HEK293 (cell line): ENCODE data around the gene OPN4.

Experiments
- CTCF ChIP-seq: fragments of 450-650 bp; formaldehyde crosslinking; IDR thresholded peaks from 2 replicates; pipeline ENCODE4 v1.5.1; 2016; ENCODE audit warnings: missing biosample characterization, missing genetic modification characterization
- KLF8 ChIP-seq: fragments of 450-650 bp; formaldehyde crosslinking; IDR thresholded peaks from 2 replicates; pipeline ENCODE4 v1.5.1; 2016; ENCODE audit warnings: missing biosample characterization, missing genetic modification characterization
- SETDB1 ChIP-seq: IDR thresholded peaks from one replicate; pipeline ENCODE4 v1.6.1; 2017; ENCODE audit warnings: mild to moderate bottlenecking, low read length, moderate library complexity, mixed read lengths; ENCODE audit not compliant: insufficient read length
- YY1 ChIP-seq: fragments of 450-650 bp; formaldehyde crosslinking; IDR thresholded peaks from 2 replicates; pipeline ENCODE4 v1.5.1; 2018; ENCODE audit warnings: missing biosample characterization, missing genetic modification characterization
- ZBTB11 ChIP-seq: fragments of 450-650 bp; formaldehyde crosslinking; conservative IDR thresholded peaks from 2 replicates; pipeline ENCODE4 v1.5.1; 2016; ENCODE audit warnings: low read depth, missing biosample characterization, missing genetic modification characterization
- ZBTB49 ChIP-seq: fragments of 450-650 bp; formaldehyde crosslinking; IDR thresholded peaks from 2 replicates; pipeline ENCODE4 v1.5.1; 2016; ENCODE audit warnings: missing biosample characterization, missing genetic modification characterization, low read depth
- ZNF184 ChIP-seq: fragments of 450-650 bp; IDR thresholded peaks from 2 replicates; pipeline ENCODE4 v1.5.1; 2018; ENCODE audit warnings: missing biosample characterization, mild to moderate bottlenecking, missing genetic modification characterization
- ZNF302 ChIP-seq: fragments of 450-650 bp; formaldehyde crosslinking; IDR thresholded peaks from 2 replicates; pipeline ENCODE4 v1.5.1; 2016; ENCODE audit warnings: missing biosample characterization, missing genetic modification characterization, low read depth
- ZNF335 ChIP-seq: fragments of 450-650 bp; formaldehyde crosslinking; conservative IDR thresholded peaks from 2 replicates; pipeline ENCODE4 v1.5.1; 2016; ENCODE audit warnings: missing biosample characterization, missing genetic modification characterization
- ZNF37A ChIP-seq: fragments of 450-650 bp; IDR thresholded peaks from 2 replicates; pipeline ENCODE4 v1.5.1; 2018; ENCODE audit warnings: missing biosample characterization, missing genetic modification characterization
- ZNF501 ChIP-seq: fragments of 450-650 bp; formaldehyde crosslinking; IDR thresholded peaks from 2 replicates; pipeline ENCODE4 v1.5.1; 2016; ENCODE audit warnings: missing biosample characterization, missing genetic modification characterization
- ZNF610 ChIP-seq: fragments of 450-650 bp; formaldehyde crosslinking; IDR thresholded peaks from 2 replicates; pipeline ENCODE4 v1.5.1; 2016; ENCODE audit warnings: missing biosample characterization, missing genetic modification characterization, borderline replicate concordance
- ZSCAN18 ChIP-seq: fragments of 450-650 bp; formaldehyde crosslinking; IDR thresholded peaks from 2 replicates; pipeline ENCODE4 v1.5.1; 2016; ENCODE audit warnings: missing biosample characterization, missing genetic modification characterization
- TF ChIP-seq, protein P1 (sequence below): fragments of 450-650 bp; formaldehyde crosslinking; IDR thresholded peaks from 2 replicates; pipeline ENCODE4 v1.5.1; 2016; ENCODE audit warnings: missing biosample characterization, missing genetic modification characterization

DNA sequence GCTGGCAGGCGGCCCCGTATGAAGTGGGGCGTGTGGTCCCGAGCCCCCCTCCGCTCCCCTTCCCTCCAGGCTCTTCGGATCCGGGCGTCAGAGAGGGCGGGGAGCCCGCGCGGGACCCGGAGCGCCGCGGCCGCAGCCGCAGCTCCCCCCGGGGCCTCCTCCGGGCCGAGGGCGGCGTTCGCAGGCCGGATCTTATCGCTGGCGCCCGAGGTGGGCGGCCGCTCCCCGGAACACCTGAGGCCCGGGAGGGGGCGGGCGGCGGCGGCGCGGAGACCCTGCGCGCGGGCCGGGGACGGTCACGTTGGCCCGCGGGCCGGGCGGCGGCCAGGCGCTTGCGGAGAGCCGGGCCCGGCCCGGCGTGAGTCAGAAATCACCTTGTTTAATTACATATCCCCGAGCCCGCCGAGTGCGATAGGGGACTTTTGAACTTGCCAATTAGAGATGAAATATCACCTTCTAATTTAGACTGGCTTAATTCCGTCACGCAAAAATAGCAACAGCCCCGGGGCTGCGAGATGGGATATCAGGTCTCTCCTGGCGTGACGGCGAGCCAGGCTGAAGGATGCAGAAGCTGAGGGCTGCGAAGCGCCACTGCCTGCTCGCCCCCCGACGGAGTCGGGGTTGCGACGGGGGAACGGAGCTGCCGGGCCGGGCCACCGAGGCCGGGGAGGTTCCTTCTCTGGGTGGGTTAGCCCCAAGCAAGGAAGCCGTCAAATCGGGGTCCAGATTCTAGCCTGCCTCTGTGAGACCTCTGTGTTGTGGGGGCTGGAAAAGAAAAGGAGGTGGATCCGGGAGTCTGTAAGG is 57.4 kb downstream of the OPN4 start:
- TF ChIP-seq, protein P1, sequence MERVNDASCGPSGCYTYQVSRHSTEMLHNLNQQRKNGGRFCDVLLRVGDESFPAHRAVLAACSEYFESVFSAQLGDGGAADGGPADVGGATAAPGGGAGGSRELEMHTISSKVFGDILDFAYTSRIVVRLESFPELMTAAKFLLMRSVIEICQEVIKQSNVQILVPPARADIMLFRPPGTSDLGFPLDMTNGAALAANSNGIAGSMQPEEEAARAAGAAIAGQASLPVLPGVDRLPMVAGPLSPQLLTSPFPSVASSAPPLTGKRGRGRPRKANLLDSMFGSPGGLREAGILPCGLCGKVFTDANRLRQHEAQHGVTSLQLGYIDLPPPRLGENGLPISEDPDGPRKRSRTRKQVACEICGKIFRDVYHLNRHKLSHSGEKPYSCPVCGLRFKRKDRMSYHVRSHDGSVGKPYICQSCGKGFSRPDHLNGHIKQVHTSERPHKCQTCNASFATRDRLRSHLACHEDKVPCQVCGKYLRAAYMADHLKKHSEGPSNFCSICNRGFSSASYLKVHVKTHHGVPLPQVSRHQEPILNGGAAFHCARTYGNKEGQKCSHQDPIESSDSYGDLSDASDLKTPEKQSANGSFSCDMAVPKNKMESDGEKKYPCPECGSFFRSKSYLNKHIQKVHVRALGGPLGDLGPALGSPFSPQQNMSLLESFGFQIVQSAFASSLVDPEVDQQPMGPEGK (tag by site-specific recombination): peak; percentile 80
- TF ChIP-seq ZNF610 (no peak), ZNF37A (tag by site-specific recombination) (no peak), ZNF302 (tag by site-specific recombination) (no peak), CTCF (no peak), KLF8 (tag by site-specific recombination) (no peak), ZNF501 (tag by site-specific recombination) (peak; percentile 82; the same call in 1 of the 2 replicates), ZNF184 (tag by site-specific recombination) (no peak), YY1 (no peak), SETDB1 (no peak), ZSCAN18 (tag by site-specific recombination) (no peak), ZBTB49 (no peak), ZBTB11 (tag by site-specific recombination) (0 out of 2 replicates have a peak, but pooled peaks have one; percentile 20), ZNF335 (peak; percentile 74)
